AG04449 (cell line): ENCODE data around the gene KCNN3.

Source experiments
- CTCF ChIA-PET: fragments of 350-600 bp; formaldehyde crosslinking; extraction: SDS; loops from one replicate; lab custom pipeline; 2021; ENCODE audit warnings: antibody characterized with exemption; lab: Yijun Ruan, JAX
- POLR2A ChIA-PET: fragments of 400-600, 350-600 bp; formaldehyde crosslinking; extraction: SDS; loops from one replicate; lab custom pipeline; 2020; ENCODE audit warnings: antibody characterized with exemption, inconsistent platforms; lab: Yijun Ruan, JAX
- DNase-seq: peaks from one replicate; pipeline ENCODE4 v3.0.0-alpha.2; 2010; ENCODE audit warnings: low read depth, low spot score
- H3K4me3 ChIP-seq: 2 replicates; pipeline ENCODE4 v1.5.1; 2011; ENCODE audit warnings: low read depth, mild to moderate bottlenecking, control low read depth, low read length
- CTCF ChIP-seq: IDR thresholded peaks from one replicate; pipeline ENCODE4 v1.5.1; 2011; ENCODE audit warnings: mild to moderate bottlenecking, moderate library complexity, low read length, control low read depth, inconsistent platforms; ENCODE audit not compliant: insufficient read depth; ENCODE audit errors: missing control alignments

The KCNN3 gene

DNA sequence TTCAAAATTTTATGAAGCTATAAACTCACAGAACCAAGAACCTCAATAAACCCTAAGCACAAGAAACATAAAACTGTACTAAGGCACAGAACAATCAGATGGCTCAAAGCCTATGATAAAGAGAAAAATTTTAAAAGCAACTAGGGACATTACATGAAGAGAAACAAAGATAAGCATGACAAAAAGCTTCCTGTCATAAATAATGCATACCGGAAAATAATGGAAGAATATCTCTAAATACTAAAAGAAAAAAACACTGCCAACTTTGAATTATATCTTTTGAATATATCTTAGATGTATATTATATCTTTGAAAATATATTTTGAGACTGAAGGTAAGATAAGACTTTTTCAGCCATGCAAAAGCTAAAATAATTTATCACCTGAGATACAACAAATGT is 21.4 kb upstream of the KCNN3 start:
- CTCF ChIA-PET, result interaction anchor here (1.1 to 4.4 kb wide), 6 partner anchors 10 to 345 kb away, joined by 3 to 28 read pairs (median 6); no protein-coding TSS in a partner anchor
- no peak for DNase-seq
- no peak overlapping the region for H3K4me3 ChIP-seq
- TF ChIP-seq CTCF, result no peak
- POLR2A ChIA-PET, result no interaction called here

DNA sequence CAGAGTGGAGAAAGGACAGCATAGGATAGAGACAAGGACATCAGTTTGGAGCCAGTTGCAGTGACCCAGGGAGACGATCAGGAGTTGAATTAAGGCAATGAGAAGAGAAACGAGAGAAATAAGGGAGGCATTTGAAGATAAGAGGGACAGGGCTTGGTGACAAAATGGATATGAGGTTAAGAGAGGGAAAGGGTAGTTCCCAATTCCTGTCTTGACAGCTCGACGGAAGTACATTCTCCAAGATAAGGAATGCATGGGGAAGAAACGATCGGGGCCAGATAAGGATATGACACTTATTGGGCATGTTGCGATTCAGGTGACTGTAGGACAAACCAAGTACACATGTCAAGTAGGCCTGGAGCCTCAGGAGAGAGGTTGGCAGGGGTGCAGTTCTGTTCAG is 18.7 kb upstream of the KCNN3 start:
- no peak overlapping the region for H3K4me3 ChIP-seq
- no peak for DNase-seq
- CTCF ChIA-PET, result interaction anchor here (1.7 kb wide), 1 partner anchor 10 kb away, joined by 10 read pairs; no protein-coding TSS in a partner anchor
- TF ChIP-seq CTCF, result no peak
- POLR2A ChIA-PET, result no interaction called here

DNA sequence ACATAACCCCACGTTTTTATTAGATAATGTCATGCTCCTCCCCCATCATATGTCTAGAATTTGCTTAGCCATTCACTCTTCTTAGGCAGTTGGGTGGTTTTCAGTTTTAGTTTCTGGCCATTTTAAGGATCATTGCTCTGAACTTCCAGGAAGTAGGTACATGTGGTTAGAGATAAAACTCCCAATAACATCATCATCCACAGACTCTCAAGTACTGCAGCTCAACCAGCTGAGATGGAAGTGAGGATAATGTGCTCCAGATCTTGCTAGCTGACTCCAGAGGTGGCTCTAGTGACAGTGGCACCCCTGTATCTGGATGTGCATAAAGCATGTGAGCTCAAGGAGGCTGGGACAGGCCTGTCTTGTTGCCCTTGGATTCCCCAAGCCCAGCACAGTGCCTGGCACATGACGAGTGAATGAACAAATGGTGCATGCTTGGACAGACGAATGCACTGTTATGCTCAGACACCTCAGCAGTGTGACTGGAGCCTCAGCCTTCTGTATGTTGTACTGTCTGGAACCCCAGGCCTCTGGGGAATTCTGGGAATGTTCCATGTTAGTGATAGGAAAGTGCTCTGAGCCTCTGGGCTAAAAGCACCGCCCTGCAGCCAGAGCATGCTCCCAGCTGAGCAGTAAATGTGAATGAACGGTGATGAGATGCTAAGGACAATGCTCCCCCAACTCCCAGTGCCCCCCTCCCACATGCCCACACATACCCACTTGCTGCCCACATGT is 16.4 kb upstream of the KCNN3 start:
- DNase-seq, result no peak
- ChIA-PET CTCF (interaction anchor here (0.6 to 1.1 kb wide), 2 partner anchors 10 to 34 kb away, joined by 3 to 4 read pairs; no protein-coding TSS in a partner anchor), POLR2A (no interaction called here)
- TF ChIP-seq CTCF, result no peak
- no peak overlapping the region for H3K4me3 ChIP-seq

DNA sequence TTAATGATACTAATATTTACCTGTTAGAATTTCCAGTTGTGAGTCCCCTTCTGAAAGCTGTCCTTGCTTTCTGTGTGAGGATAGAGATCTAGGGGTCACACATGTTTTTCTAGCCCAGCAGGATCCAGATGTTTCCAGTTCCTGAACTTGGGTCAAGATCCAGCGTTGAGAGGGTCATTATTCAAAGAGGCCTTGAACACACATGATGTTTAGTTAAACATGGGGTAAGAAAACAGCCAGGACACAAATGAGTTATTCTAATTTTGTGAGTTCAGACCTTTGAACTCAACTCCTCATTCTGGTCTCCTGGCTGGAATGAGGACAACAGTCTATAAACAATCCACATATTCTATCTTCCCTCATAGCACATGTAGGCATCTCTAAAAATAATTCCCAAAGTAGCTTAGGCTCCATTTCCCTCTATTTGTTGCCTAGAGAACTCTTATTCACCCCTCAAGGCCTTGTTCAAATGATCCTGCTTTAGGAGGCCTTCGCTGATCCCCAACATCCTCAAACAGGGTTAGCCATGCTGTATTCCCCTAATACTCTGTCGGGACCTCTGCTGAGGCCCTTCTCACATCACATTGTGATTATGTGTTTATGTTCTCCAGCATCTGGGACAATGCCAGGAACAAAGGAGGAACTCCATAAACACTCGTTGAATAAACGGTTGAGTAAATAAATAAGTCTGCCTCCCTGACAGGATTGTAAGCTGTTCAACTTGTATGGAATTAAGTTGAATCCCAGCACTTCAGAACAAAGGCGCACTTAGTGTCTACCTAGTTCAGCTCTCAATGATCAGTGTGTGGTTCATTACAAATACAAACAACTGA is 15.0 kb upstream of the KCNN3 start:
- no peak for DNase-seq
- no peak overlapping the region for H3K4me3 ChIP-seq
- no peak for TF ChIP-seq CTCF
- ChIA-PET POLR2A (no interaction called here), CTCF (interaction anchor here (0.6 to 1.8 kb wide), 4 partner anchors 9 to 325 kb away, joined by 3 to 5 read pairs (median 4); no protein-coding TSS in a partner anchor)

GRCh38 chr1:154883919-154884868 is 14.1 kb upstream of the KCNN3 start:
- DNase-seq, result no peak
- ChIA-PET CTCF (interaction anchor here (0.9 to 4.3 kb wide), 4 partner anchors 11 to 325 kb away, joined by 3 to 38 read pairs (median 4); no protein-coding TSS in a partner anchor), POLR2A (no interaction called here)
- no peak overlapping the region for H3K4me3 ChIP-seq
- no peak for TF ChIP-seq CTCF
